Naive thymus-derived CD4-positive, alpha-beta T cell (primary cell): ENCODE measurements around the gene TMEM117. TPM values are rescaled to one million over a fixed set of nuclear protein-coding genes. Genes with fewer than 3 reads are reported as not detected.

Source experiments
- ATAC-seq: fragments of 150-1000 bp; cut with Tn5 transposase; 2 replicates; pipeline ENCODE4 v1.10.0; 2021; ENCODE audit warnings: mild to moderate bottlenecking, moderate library complexity
- CTCF ChIA-PET: fragments of 350-600 bp; sonication (Branson Sonifier 250); formaldehyde crosslinking; loops from one replicate; lab custom pipeline; 2021; ENCODE audit warnings: antibody characterized with exemption; lab: Charles Lee
- POLR2A ChIA-PET: fragments of 350-600 bp; sonication (Branson Sonifier 250); formaldehyde crosslinking; loops from one replicate; lab custom pipeline; 2021; ENCODE audit warnings: antibody characterized with exemption, inconsistent platforms; lab: Charles Lee
- DNase-seq, 9 donors: peaks; one replicate each; pipeline versions ENCODE4 v3.0.0 to v3.0.0-alpha.2; 2020 to 2022; ENCODE audit warnings: mixed read lengths in 1 of 9
- H3K27ac ChIP-seq: one replicate; pipeline ENCODE4 v1.7.0; 2013; ENCODE audit warnings: mild to moderate bottlenecking, low read depth, low read length, moderate library complexity
- H3K27me3 ChIP-seq, 2 donors: one replicate each; pipeline ENCODE4 v1.7.0; 2013; ENCODE audit warnings: low read length in 2 of 2, mild to moderate bottlenecking in 2 of 2, moderate library complexity in 2 of 2; ENCODE audit not compliant: control insufficient read depth in 2 of 2, insufficient read depth in 2 of 2
- H3K36me3 ChIP-seq, 3 experiments: 1 replicate in 2 of 3; 2 replicates in 1 of 3; pipeline ENCODE4 v1.7.0; 2013; ENCODE audit warnings: low read length in 3 of 3, mild to moderate bottlenecking in 3 of 3, moderate library complexity in 1 of 3; ENCODE audit not compliant: insufficient read depth in 3 of 3, control insufficient read depth in 2 of 3
- H3K4me1 ChIP-seq, 2 donors: one replicate each; pipeline ENCODE4 v1.7.0; 2013; ENCODE audit warnings: low read length in 2 of 2, mild to moderate bottlenecking in 2 of 2, moderate library complexity in 1 of 2; ENCODE audit not compliant: control insufficient read depth in 2 of 2, insufficient read depth in 2 of 2
- H3K4me3 ChIP-seq: 2 replicates; pipeline ENCODE4 v1.7.0; 2013; ENCODE audit warnings: mild to moderate bottlenecking, low read length
- H3K9me3 ChIP-seq, 3 experiments: 1 replicate in 2 of 3; 2 replicates in 1 of 3; pipeline ENCODE4 v1.7.0; 2013; ENCODE audit warnings: low read length in 3 of 3; ENCODE audit not compliant: control insufficient read depth in 2 of 3
- H3K27ac Mint-ChIP-seq, 9 donors: one replicate each; pipeline ENCODE4 v1.8.0; 2020 to 2022; ENCODE audit warnings: mixed read lengths in 9 of 9, mild to moderate bottlenecking in 8 of 9, moderate library complexity in 5 of 9, inconsistent platforms in 2 of 9
- H3K27me3 Mint-ChIP-seq, 5 donors: one replicate each; pipeline ENCODE4 v1.8.0; 2021 to 2022; ENCODE audit warnings: mixed read lengths in 5 of 5, mild to moderate bottlenecking in 1 of 5
- H3K36me3 Mint-ChIP-seq, 5 donors: one replicate each; pipeline ENCODE4 v1.8.0; 2020 to 2022; ENCODE audit warnings: mixed read lengths in 5 of 5, mild to moderate bottlenecking in 3 of 5, inconsistent platforms in 1 of 5
- H3K4me1 Mint-ChIP-seq, 7 donors: one replicate each; pipeline ENCODE4 v1.8.0; 2020 to 2022; ENCODE audit warnings: mixed read lengths in 7 of 7, mild to moderate bottlenecking in 3 of 7, inconsistent platforms in 1 of 7
- H3K4me3 Mint-ChIP-seq, 10 donors: one replicate each; pipeline ENCODE4 v1.8.0; 2020 to 2022; ENCODE audit warnings: mild to moderate bottlenecking in 10 of 10, mixed read lengths in 10 of 10, moderate library complexity in 6 of 10, inconsistent platforms in 2 of 10
- H3K9me3 Mint-ChIP-seq, 11 donors: one replicate each; pipeline ENCODE4 v1.8.0; 2020 to 2022; ENCODE audit warnings: mixed read lengths in 11 of 11, mild to moderate bottlenecking in 4 of 11, inconsistent platforms in 1 of 11, moderate library complexity in 1 of 11
- intact Hi-C, 2 donors: fragments of 100-400 bp; cut with micrococcal nuclease; formaldehyde crosslinking; loops; one replicate each; pipeline ENCODE4 v1.15.1; 2023
- polyA plus RNA-seq, 2 donors: library from polyadenylated mRNA; unstranded; fragments of 300-500 nt; fragmentation: Illumina TruSeq; gene quantifications; one replicate each; pipeline ENCODE4 v1.2.3, GENCODE V29; 2021
- total RNA-seq, 6 experiments: library from RNA in 5 of 6; stranded (reverse) in 5 of 6; gene quantifications; 1 replicate in 5 of 6; 2 replicates in 1 of 6; pipeline ENCODE4 v1.2.3 and lab custom pipeline; 2021 to 2026

Gene TMEM117
- total and polyA plus RNA-seq, 7 experiments from 2014 or later = 0.31 to 6.6 (median 4.2) TPM

DNA sequence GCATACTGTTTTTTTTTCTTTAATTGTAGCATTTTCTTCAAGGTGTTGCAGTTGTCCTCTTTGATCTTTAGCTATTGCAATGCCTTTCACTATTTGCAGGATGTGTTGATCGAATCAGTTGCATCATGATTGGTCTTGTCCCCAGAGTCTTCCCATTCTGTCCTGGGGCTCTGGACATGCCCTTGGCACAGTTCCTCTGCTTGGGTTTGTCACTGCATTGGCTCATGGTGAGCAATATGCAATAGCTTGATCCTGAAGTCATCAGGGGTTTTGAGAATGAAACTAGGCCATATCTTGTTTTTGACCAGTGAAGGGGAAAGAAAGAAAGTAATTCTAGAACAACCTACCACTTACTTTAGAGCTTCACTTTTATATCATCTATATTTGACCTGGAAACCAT, 281.5 kb downstream of the TMEM117 start:
- no peaks in the 10 kb centered on the region for H3K4me1 Mint-ChIP-seq
- Histone ChIP-seq H3K27ac (no peak overlapping the region), H3K36me3 (no peaks in the 10 kb centered on the region), H3K9me3 (peaks cover 0 to 12% (median 0%) of the 10 kb centered on the region in 3 experiments), H3K4me1 (no peaks in the 10 kb centered on the region), H3K4me3 (no peak overlapping the region), H3K27me3 (no peaks in the 10 kb centered on the region)
- no peaks in the 10 kb centered on the region for H3K27me3 Mint-ChIP-seq
- ChIA-PET CTCF (no interaction called here), POLR2A (interaction anchor here (0.6 kb wide), 1 partner anchor 147 kb away, joined by 4 read pairs; no protein-coding TSS in a partner anchor)
- H3K4me3 Mint-ChIP-seq = no peak overlapping the region
- intact Hi-C loops = no loop called here
- H3K9me3 Mint-ChIP-seq = peaks cover 5 to 45% (median 9%) of the 10 kb centered on the region in 11 donors
- no peak overlapping the region for H3K27ac Mint-ChIP-seq
- peaks cover 0 to 30% (median 14%) of the 10 kb centered on the region in 5 donors for H3K36me3 Mint-ChIP-seq
- ATAC-seq = no peak
- no peak for DNase-seq

DNA sequence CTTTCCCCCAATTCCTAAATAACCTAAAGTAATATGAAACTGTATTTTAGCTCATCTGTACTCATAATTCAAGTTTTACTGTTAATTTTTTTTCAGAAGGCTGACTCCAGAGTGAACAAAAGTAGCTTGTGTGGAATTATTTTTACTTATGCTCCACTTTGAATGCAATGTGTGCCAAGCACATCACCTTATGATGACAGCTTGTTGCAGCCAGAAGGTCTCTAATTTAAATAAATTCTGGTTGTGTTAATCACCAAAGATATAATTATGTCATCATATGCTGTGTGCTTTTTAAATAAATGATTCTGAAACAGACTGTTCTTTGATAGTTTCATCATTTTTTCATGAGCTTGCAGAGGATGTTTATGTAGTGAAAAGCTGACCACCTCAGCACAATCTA, 283.1 kb downstream of the TMEM117 start:
- POLR2A ChIA-PET = no interaction called here

DNA sequence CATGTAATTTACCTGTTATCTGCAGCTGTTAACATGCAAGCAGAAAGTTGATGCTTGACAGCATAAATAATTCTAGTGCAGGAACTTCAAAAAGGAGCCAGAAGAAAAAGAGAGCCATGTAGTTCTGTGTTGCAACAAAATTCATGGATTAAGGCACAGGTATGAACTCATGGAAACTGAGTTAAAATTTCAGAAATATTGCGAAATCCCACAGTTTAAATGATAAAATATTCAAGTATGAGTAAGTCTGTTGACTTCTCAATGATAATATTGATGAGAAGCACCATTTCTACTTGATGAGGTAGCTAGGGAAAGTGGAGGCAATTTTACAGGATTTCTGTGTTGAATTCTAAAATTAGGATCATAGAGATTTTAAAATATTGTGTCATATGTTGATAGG, 290.9 kb downstream of the TMEM117 start:
- H3K9me3 ChIP-seq = no peaks in the 10 kb centered on the region
- H3K27me3 ChIP-seq = no peaks in the 10 kb centered on the region
- Mint-ChIP-seq H3K36me3 (peaks cover 0 to 26% (median 11%) of the 10 kb centered on the region in 5 donors), H3K4me1 (peaks cover 0 to 12% (median 0%) of the 10 kb centered on the region in 7 donors), H3K4me3 (no peak overlapping the region), H3K27me3 (no peaks in the 10 kb centered on the region), H3K9me3 (peaks cover 0 to 28% (median 10%) of the 10 kb centered on the region in 11 donors), H3K27ac (no peak overlapping the region)
- H3K4me3 ChIP-seq = no peak overlapping the region
- no peaks in the 10 kb centered on the region for H3K36me3 ChIP-seq
- no peak overlapping the region for H3K27ac ChIP-seq
- CTCF ChIA-PET = no interaction called here
- no peak for ATAC-seq
- POLR2A ChIA-PET = no interaction called here
- H3K4me1 ChIP-seq = no peaks in the 10 kb centered on the region
- intact Hi-C loops = no loop called here
- DNase-seq = no peak

More for the DNA sequence above, 283.1 kb downstream of the TMEM117 start:
- Mint-ChIP-seq H3K4me3 (no peak overlapping the region), H3K27ac (no peak overlapping the region), H3K36me3 (peaks cover 0 to 39% (median 18%) of the 10 kb centered on the region in 5 donors), H3K9me3 (peaks cover 6 to 62% (median 14%) of the 10 kb centered on the region in 11 donors), H3K27me3 (no peaks in the 10 kb centered on the region), H3K4me1 (no peaks in the 10 kb centered on the region)
- no peak for ATAC-seq
- H3K4me3 ChIP-seq = no peak overlapping the region
- peaks cover 0 to 12% (median 0%) of the 10 kb centered on the region in 3 experiments for H3K9me3 ChIP-seq
- CTCF ChIA-PET = no interaction called here
- H3K27me3 ChIP-seq = no peaks in the 10 kb centered on the region
- intact Hi-C loops = no loop called here
- no peak overlapping the region for H3K27ac ChIP-seq
- no peaks in the 10 kb centered on the region for H3K4me1 ChIP-seq
- no peak for DNase-seq
- no peaks in the 10 kb centered on the region for H3K36me3 ChIP-seq

DNA sequence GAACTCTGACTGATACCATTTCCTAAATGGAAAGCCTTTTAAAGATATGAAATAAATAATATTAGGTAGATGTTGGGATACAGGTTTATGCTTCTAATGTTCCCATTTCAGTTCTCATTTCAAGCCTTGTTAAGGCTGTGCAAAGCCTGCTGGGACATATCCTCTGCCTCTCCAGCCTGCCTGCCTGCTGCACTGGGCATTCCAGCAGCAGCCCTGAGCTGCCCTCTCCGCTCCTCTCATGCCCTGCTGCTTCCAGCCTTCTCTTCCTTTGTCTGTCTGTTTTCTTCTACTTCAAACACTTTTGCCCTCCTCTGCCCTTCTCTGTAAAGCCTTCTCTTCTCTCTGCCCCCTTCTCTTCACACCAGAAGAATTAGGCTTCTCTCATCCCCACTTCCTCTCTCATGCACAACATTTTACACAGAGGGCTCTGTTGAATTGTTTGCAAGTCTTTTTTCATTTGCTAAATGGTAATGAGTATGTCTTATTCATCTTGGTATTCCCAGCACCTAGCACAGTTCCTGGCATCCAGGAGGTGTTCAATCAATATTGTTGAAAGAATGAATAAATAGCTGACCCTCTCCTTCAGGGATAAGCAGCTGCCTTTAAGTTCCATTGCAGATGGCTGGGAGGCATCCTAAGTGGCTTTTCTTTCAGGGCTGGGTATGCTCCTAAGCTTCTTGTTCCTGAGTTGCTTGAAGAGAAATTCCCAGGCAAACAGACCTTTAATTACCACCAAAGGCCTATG, 292.3 kb downstream of the TMEM117 start:
- intact Hi-C loops = no loop called here
- CTCF ChIA-PET = no interaction called here
- Histone ChIP-seq H3K27ac (no peak overlapping the region), H3K9me3 (no peaks in the 10 kb centered on the region), H3K4me1 (no peaks in the 10 kb centered on the region), H3K36me3 (no peaks in the 10 kb centered on the region), H3K27me3 (no peaks in the 10 kb centered on the region), H3K4me3 (no peak overlapping the region)
- peaks cover 0 to 15% (median 7%) of the 10 kb centered on the region in 11 donors for H3K9me3 Mint-ChIP-seq
- no peaks in the 10 kb centered on the region for H3K27me3 Mint-ChIP-seq
- no peak overlapping the region for H3K4me3 Mint-ChIP-seq
- DNase-seq (no peak), ATAC-seq (no peak)
- H3K27ac Mint-ChIP-seq = no peak overlapping the region
- POLR2A ChIA-PET = no interaction called here
- H3K36me3 Mint-ChIP-seq = peaks cover 0 to 24% (median 16%) of the 10 kb centered on the region in 5 donors
- peaks cover 0 to 12% (median 0%) of the 10 kb centered on the region in 7 donors for H3K4me1 Mint-ChIP-seq

- no peaks in the 10 kb centered on the region for H3K4me1 ChIP-seq
- no peaks in the 10 kb centered on the region for H3K36me3 ChIP-seq
- H3K9me3 Mint-ChIP-seq = peaks cover 0 to 31% (median 6%) of the 10 kb centered on the region in 11 donors
- CTCF ChIA-PET = no interaction called here
- no peaks in the 10 kb centered on the region for H3K9me3 ChIP-seq
- H3K4me3 ChIP-seq = no peak overlapping the region
- POLR2A ChIA-PET = no interaction called here
- H3K4me3 Mint-ChIP-seq = no peak overlapping the region
- no peaks in the 10 kb centered on the region for H3K27me3 Mint-ChIP-seq
- H3K27ac Mint-ChIP-seq = no peak overlapping the region
- H3K4me1 Mint-ChIP-seq = no peaks in the 10 kb centered on the region
- ATAC-seq (no peak), DNase-seq (no peak)
- H3K27ac ChIP-seq = no peak overlapping the region
- intact Hi-C loops = no loop called here
- H3K27me3 ChIP-seq = no peaks in the 10 kb centered on the region
- H3K36me3 Mint-ChIP-seq = peaks cover 0 to 47% (median 23%) of the 10 kb centered on the region in 5 donors
Measured at GRCh38 chr12:44143175-44143574, 307.3 kb downstream of the TMEM117 start.

GRCh38 chr12:44148936-44149335, 313.1 kb downstream of the TMEM117 start:
- H3K27me3 Mint-ChIP-seq = no peaks in the 10 kb centered on the region
- Histone ChIP-seq H3K27me3 (no peaks in the 10 kb centered on the region), H3K9me3 (no peaks in the 10 kb centered on the region), H3K4me1 (no peaks in the 10 kb centered on the region), H3K27ac (no peak overlapping the region), H3K4me3 (no peak overlapping the region), H3K36me3 (no peaks in the 10 kb centered on the region)
- peaks cover 0 to 3% (median 0%) of the 10 kb centered on the region in 11 donors for H3K9me3 Mint-ChIP-seq
- intact Hi-C loops = no loop called here
- no peak overlapping the region for H3K27ac Mint-ChIP-seq
- CTCF ChIA-PET = no interaction called here
- POLR2A ChIA-PET = no interaction called here
- DNase-seq = no peak
- H3K4me3 Mint-ChIP-seq = no peak overlapping the region
- ATAC-seq = no peak
- peaks cover 0 to 16% (median 8%) of the 10 kb centered on the region in 5 donors for H3K36me3 Mint-ChIP-seq
- no peaks in the 10 kb centered on the region for H3K4me1 Mint-ChIP-seq

GRCh38 chr12:44154128-44154527, 318.2 kb downstream of the TMEM117 start:
- ChIA-PET CTCF (no interaction called here), POLR2A (no interaction called here)

More at GRCh38 chr12:44154128-44154527, 318.2 kb downstream of the TMEM117 start:
- no peak overlapping the region for H3K4me3 Mint-ChIP-seq
- Histone ChIP-seq H3K27me3 (no peaks in the 10 kb centered on the region), H3K4me1 (no peaks in the 10 kb centered on the region), H3K36me3 (no peaks in the 10 kb centered on the region), H3K4me3 (no peak overlapping the region), H3K27ac (no peak overlapping the region), H3K9me3 (no peaks in the 10 kb centered on the region)
- H3K27ac Mint-ChIP-seq = no peak overlapping the region
- intact Hi-C loops = no loop called here
- H3K9me3 Mint-ChIP-seq = no peaks in the 10 kb centered on the region
- H3K27me3 Mint-ChIP-seq = no peaks in the 10 kb centered on the region
- no peaks in the 10 kb centered on the region for H3K4me1 Mint-ChIP-seq
- DNase-seq = no peak
- no peak for ATAC-seq
- peaks cover 0 to 4% (median 0%) of the 10 kb centered on the region in 5 donors for H3K36me3 Mint-ChIP-seq
